PFSK-1 (cell line): ENCODE measurements around the gene RAD23B.

Experiments
- FOXP2 ChIP-seq: optimal IDR thresholded peaks from 2 replicates; pipeline ENCODE3; 2011; ENCODE audit warnings: borderline replicate concordance, control low read depth, inconsistent platforms; ENCODE audit not compliant: insufficient read depth; ENCODE audit errors: extremely low read length, extremely low read depth
- POLR2AphosphoS5 ChIP-seq: IDR thresholded peaks from 2 replicates; pipeline ENCODE4 v1.6.1; 2012; ENCODE audit warnings: low read depth, mild to moderate bottlenecking, control low read depth, low read length, moderate library complexity
- SIN3A ChIP-seq: IDR thresholded peaks from 2 replicates; pipeline ENCODE4 v1.6.1; 2012; ENCODE audit warnings: mild to moderate bottlenecking, low read length, moderate library complexity, borderline replicate concordance; ENCODE audit not compliant: insufficient read depth
- TAF1 ChIP-seq: IDR thresholded peaks from 2 replicates; pipeline ENCODE4 v1.6.1; 2012; ENCODE audit warnings: low read length, control low read depth, borderline replicate concordance; ENCODE audit not compliant: insufficient read depth
- TF ChIP-seq, protein P1 (sequence below), 2 experiments: IDR thresholded peaks; 2 replicates each; pipeline versions ENCODE4 v1.6.1 to v1.8.0; 2011 to 2012; ENCODE audit warnings: low read depth in 2 of 2, low read length in 2 of 2, control low read depth in 1 of 2, inconsistent platforms in 1 of 2, mild to moderate bottlenecking in 1 of 2, moderate library complexity in 1 of 2; ENCODE audit not compliant: insufficient read depth in 1 of 2

DNA sequence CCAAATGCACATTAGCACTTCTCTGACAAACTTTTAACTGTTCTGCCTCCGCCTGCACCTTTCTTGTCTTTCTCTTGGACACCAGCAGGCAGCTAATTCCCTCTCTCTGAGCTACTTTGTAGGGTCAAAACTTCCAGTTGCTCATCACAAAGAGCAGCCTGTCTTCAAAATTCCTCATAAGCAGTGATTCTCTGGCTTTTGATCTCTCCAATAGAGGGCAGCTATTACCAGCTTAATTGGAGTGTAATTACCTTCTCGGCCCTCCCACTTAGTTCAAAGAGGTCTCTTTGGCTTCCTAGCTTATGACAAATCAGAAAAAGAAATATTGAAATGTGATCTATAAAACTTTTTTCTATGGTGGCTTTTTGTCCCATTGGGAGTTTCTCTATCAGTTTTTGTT, 43.6 kb upstream of the RAD23B start:
- no peak for TF ChIP-seq TAF1
- TF ChIP-seq, protein P1, sequence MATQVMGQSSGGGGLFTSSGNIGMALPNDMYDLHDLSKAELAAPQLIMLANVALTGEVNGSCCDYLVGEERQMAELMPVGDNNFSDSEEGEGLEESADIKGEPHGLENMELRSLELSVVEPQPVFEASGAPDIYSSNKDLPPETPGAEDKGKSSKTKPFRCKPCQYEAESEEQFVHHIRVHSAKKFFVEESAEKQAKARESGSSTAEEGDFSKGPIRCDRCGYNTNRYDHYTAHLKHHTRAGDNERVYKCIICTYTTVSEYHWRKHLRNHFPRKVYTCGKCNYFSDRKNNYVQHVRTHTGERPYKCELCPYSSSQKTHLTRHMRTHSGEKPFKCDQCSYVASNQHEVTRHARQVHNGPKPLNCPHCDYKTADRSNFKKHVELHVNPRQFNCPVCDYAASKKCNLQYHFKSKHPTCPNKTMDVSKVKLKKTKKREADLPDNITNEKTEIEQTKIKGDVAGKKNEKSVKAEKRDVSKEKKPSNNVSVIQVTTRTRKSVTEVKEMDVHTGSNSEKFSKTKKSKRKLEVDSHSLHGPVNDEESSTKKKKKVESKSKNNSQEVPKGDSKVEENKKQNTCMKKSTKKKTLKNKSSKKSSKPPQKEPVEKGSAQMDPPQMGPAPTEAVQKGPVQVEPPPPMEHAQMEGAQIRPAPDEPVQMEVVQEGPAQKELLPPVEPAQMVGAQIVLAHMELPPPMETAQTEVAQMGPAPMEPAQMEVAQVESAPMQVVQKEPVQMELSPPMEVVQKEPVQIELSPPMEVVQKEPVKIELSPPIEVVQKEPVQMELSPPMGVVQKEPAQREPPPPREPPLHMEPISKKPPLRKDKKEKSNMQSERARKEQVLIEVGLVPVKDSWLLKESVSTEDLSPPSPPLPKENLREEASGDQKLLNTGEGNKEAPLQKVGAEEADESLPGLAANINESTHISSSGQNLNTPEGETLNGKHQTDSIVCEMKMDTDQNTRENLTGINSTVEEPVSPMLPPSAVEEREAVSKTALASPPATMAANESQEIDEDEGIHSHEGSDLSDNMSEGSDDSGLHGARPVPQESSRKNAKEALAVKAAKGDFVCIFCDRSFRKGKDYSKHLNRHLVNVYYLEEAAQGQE (IDR thresholded peaks at IDR 0.05; ENCODE audit: insufficient read depth in 1 of 2, low read depth in 2 of 2, low read length in 2 of 2), result no peak
- no peak for TF ChIP-seq POLR2AphosphoS5
- TF ChIP-seq FOXP2, result no peak
- TF ChIP-seq SIN3A, result no peak
